Gastrocnemius medialis (tissue), 4 donors: Measurements from ENCODE around the gene CACNA1C. TPM values are rescaled to one million over a fixed set of nuclear protein-coding genes. Genes with fewer than 3 reads are reported as not detected.

Source experiments
- ATAC-seq, 2 donors: fragments of 150-250 bp; one replicate each; pipeline ENCODE4 v1.9.1; 2016
- DNase-seq, 2 donors: peaks; one replicate each; pipeline ENCODE4 v3.0.0-alpha.2; 2019
- H3K27ac ChIP-seq, 4 donors: fragments of 200-600 bp; sonication (generic); 1 replicate in 1 of 4; 2 replicates in 3 of 4; pipeline ENCODE4 v1.5.1; 2016 to 2018; ENCODE audit warnings: mild to moderate bottlenecking in 2 of 4, moderate library complexity in 1 of 4
- H3K27me3 ChIP-seq, 3 donors: fragments of 200-600 bp; sonication (generic) in 2 of 3; 1 replicate in 1 of 3; 2 replicates in 2 of 3; pipeline versions ENCODE4 v1.5.1 to v1.6.0; 2016 to 2019; ENCODE audit warnings: mild to moderate bottlenecking in 1 of 3, moderate library complexity in 1 of 3
- H3K36me3 ChIP-seq, 2 donors: fragments of 200-600 bp; sonication (generic) in 1 of 2; one replicate each; pipeline ENCODE4 v1.5.1; 2017 to 2018
- H3K4me1 ChIP-seq, 2 donors: fragments of 200-600 bp; sonication (generic) in 1 of 2; one replicate each; pipeline ENCODE4 v1.5.1; 2016 to 2017; ENCODE audit warnings: mild to moderate bottlenecking in 2 of 2
- H3K4me3 ChIP-seq, 4 donors: fragments of 200-600 bp; sonication (generic) in 3 of 4; 1 replicate in 1 of 4; 2 replicates in 3 of 4; pipeline ENCODE4 v1.5.1; 2016 to 2019; ENCODE audit warnings: mild to moderate bottlenecking in 2 of 4
- H3K9me3 ChIP-seq, 3 donors: fragments of 200-600 bp; sonication (generic) in 2 of 3; 1 replicate in 1 of 3; 2 replicates in 2 of 3; pipeline ENCODE4 v1.5.1; 2016 to 2019
- POLR2A ChIP-seq, 2 donors: fragments of 450-650 bp; IDR thresholded peaks; one replicate each; pipeline ENCODE4 v1.6.1; 2017; ENCODE audit warnings: antibody characterized with exemption in 2 of 2, mild to moderate bottlenecking in 2 of 2, moderate library complexity in 2 of 2
- in situ Hi-C, 4 donors: fragments of 200-750 bp; cut with MboI; loops; one replicate each; pipeline versions ENCODE4 v1.15.0 to v1.8.0; 2017; ENCODE audit warnings: low sequenced_read_pairs in 4 of 4
- intact Hi-C: fragments of 100-400 bp; cut with DNase I; formaldehyde crosslinking; loops from one replicate; pipeline ENCODE4 v1.15.1; 2023; ENCODE audit warnings: low total_unique reads
- total RNA-seq, 4 donors: library from RNA; depleted of rRNA; stranded (reverse); fragments of >200 nt; gene quantifications; one replicate each; pipeline versions ENCODE4 v1.1.0 to v1.2.3, GENCODE V29; 2016
- TF ChIP-seq, protein P1 (sequence below), 5 experiments: fragments of 450-650 bp in 3 of 5; fragments of 200-600 bp in 2 of 5; sonication (generic) in 2 of 5; IDR thresholded peaks in 4 of 5; conservative IDR thresholded peaks in 1 of 5; 1 replicate in 4 of 5; 2 replicates in 1 of 5; pipeline ENCODE4 v1.5.1; 2016 to 2019; ENCODE audit warnings: antibody characterized with exemption in 5 of 5, mild to moderate bottlenecking in 3 of 5, moderate library complexity in 3 of 5

Gene CACNA1C
- total RNA-seq, 4 donors from 2014 or later, result 0.80 to 1.8 (median 0.91) TPM

- in situ Hi-C loops (loop anchor here in 1 of 4 donors (25.0 kb wide), 1 partner anchor 198 kb away; no protein-coding TSS in a partner anchor), intact Hi-C loops (no loop called here)
- no peak for TF ChIP-seq POLR2A (IDR thresholded peaks at IDR 0.05)
- TF ChIP-seq, protein P1, sequence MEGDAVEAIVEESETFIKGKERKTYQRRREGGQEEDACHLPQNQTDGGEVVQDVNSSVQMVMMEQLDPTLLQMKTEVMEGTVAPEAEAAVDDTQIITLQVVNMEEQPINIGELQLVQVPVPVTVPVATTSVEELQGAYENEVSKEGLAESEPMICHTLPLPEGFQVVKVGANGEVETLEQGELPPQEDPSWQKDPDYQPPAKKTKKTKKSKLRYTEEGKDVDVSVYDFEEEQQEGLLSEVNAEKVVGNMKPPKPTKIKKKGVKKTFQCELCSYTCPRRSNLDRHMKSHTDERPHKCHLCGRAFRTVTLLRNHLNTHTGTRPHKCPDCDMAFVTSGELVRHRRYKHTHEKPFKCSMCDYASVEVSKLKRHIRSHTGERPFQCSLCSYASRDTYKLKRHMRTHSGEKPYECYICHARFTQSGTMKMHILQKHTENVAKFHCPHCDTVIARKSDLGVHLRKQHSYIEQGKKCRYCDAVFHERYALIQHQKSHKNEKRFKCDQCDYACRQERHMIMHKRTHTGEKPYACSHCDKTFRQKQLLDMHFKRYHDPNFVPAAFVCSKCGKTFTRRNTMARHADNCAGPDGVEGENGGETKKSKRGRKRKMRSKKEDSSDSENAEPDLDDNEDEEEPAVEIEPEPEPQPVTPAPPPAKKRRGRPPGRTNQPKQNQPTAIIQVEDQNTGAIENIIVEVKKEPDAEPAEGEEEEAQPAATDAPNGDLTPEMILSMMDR (IDR thresholded peaks at IDR 0.05 in 4 of 5, conservative IDR thresholded peaks at IDR 0.05 in 1 of 5), result no peak
- ATAC-seq (no peak), DNase-seq (no peak)
- H3K4me3 ChIP-seq, result no peak overlapping the region
- H3K9me3 ChIP-seq, result no peaks in the 10 kb centered on the region
- no peaks in the 10 kb centered on the region for H3K36me3 ChIP-seq
- peaks cover 0 to 3% of the 10 kb centered on the region in 2 donors for H3K4me1 ChIP-seq
- H3K27me3 ChIP-seq, result peaks cover 0 to 15% (median 0%) of the 10 kb centered on the region in 3 donors
- H3K27ac ChIP-seq, result peak overlapping the region in 1 of 4 donors; percentile 40
Measured at GRCh38 chr12:2064071-2064507, 11.3 kb downstream of the CACNA1C start.

GRCh38 chr12:2068653-2069052 lies 15.9 kb downstream of the CACNA1C start:
- DNase-seq, result no peak

DNA sequence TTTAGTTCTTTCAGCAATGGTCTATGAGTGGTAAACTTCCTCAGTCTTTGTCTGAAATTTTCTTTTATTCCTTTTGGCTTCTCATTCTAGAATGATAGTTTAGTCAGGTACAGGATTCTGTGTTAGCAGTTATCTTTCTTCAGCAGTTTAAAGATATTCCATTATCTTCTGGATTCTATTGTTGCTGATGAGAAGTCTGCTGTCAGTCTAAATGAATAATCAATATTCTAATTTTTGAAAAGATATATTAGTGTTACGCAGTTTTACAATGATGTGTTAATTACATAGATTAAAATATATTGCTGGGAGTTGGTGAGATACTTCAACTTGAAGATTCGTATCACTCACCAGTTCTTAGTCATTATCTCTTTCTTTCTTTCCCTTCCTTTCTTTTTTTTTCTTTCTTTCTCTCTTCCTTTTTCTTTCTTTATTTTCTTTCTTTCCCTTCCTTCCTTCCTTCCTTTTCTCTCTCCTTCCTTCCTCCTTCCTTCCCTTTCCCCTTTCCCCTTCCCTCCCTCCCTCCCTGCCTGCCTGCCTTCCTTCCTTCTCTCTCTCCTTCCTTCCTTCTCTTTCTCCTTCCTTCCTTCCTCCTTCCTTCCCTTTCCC lies 17.8 kb downstream of the CACNA1C start:
- Histone ChIP-seq H3K4me1 (no peaks in the 10 kb centered on the region), H3K4me3 (no peak overlapping the region), H3K27ac (no peak overlapping the region), H3K9me3 (peaks cover 0 to 7% (median 0%) of the 10 kb centered on the region in 3 donors), H3K27me3 (peaks cover 0 to 10% (median 0%) of the 10 kb centered on the region in 3 donors), H3K36me3 (no peaks in the 10 kb centered on the region)
- no peak for TF ChIP-seq POLR2A (IDR thresholded peaks at IDR 0.05)
- TF ChIP-seq, protein P1 (IDR thresholded peaks at IDR 0.05 in 4 of 5, conservative IDR thresholded peaks at IDR 0.05 in 1 of 5), result no peak
- in situ Hi-C loops, result loop anchor here in 1 of 4 donors (25.0 kb wide), 1 partner anchor 192 kb away; no protein-coding TSS in a partner anchor
- ATAC-seq (no peak), DNase-seq (no peak)
- intact Hi-C loops, result no loop called here

More at GRCh38 chr12:2068653-2069052, 15.9 kb downstream of the CACNA1C start:
- TF ChIP-seq, protein P1 (IDR thresholded peaks at IDR 0.05 in 4 of 5, conservative IDR thresholded peaks at IDR 0.05 in 1 of 5), result no peak
- no peak for TF ChIP-seq POLR2A (IDR thresholded peaks at IDR 0.05)
- H3K9me3 ChIP-seq, result peaks cover 0 to 7% (median 0%) of the 10 kb centered on the region in 3 donors
- ATAC-seq, result no peak
- H3K4me3 ChIP-seq, result no peak overlapping the region
- H3K27me3 ChIP-seq, result peaks cover 0 to 15% (median 0%) of the 10 kb centered on the region in 3 donors
- H3K36me3 ChIP-seq, result no peaks in the 10 kb centered on the region
- in situ Hi-C loops (loop anchor here in 1 of 4 donors (25.0 kb wide), 1 partner anchor 194 kb away; no protein-coding TSS in a partner anchor), intact Hi-C loops (no loop called here)
- H3K4me1 ChIP-seq, result peaks cover 0 to 3% of the 10 kb centered on the region in 2 donors
- no peak overlapping the region for H3K27ac ChIP-seq

- no peaks in the 10 kb centered on the region for H3K36me3 ChIP-seq
- no peak for ATAC-seq
- peak overlapping the region; percentile 27 to 52 (median 46) for H3K27ac ChIP-seq
- intact Hi-C loops (loop anchor here (5.0 kb wide), 1 partner anchor 88 kb away; no protein-coding TSS in a partner anchor), in situ Hi-C loops (loop anchor here in 1 of 4 donors (25.0 kb wide), 1 partner anchor 188 kb away; no protein-coding TSS in a partner anchor)
- H3K27me3 ChIP-seq, result no peaks in the 10 kb centered on the region
- TF ChIP-seq, protein P1 (IDR thresholded peaks at IDR 0.05 in 4 of 5, conservative IDR thresholded peaks at IDR 0.05 in 1 of 5), result no peak
- TF ChIP-seq POLR2A (IDR thresholded peaks at IDR 0.05), result no peak
- no peaks in the 10 kb centered on the region for H3K4me1 ChIP-seq
- peaks cover 0 to 4% (median 0%) of the 10 kb centered on the region in 3 donors for H3K9me3 ChIP-seq
- H3K4me3 ChIP-seq, result no peak overlapping the region
- DNase-seq, result no peak
Measured at GRCh38 chr12:2074792-2075191, 22.0 kb downstream of the CACNA1C start.
